ENCODE measurements around the gene UQCRQ. TPM values are rescaled to one million over a fixed set of nuclear protein-coding genes. Genes with fewer than 3 reads are reported as not detected.

The UQCRQ gene
- total RNA-seq, 2 donors from 2014 or later: 330 to 366 TPM

- DNase-seq (ENCODE audit: low spot score) (no peak), ATAC-seq (no peak)
- Mint-ChIP-seq H3K4me1 (ENCODE audit: low read depth in 2 of 2) (peaks cover 0 to 8% of the 10 kb centered on the region in 2 donors), H3K36me3 (peaks cover 34% of the 10 kb centered on the region), H3K9me3 (no peaks in the 10 kb centered on the region), H3K27ac (no peak overlapping the region), H3K27me3 (no peaks in the 10 kb centered on the region), H3K4me3 (no peak overlapping the region)
These were observed 24.4 kb downstream of the UQCRQ start for GRCh38 chr5:132890817-132891216.

GRCh38 chr5:132895719-132896305, 29.4 kb downstream of the UQCRQ start:
- H3K4me3 Mint-ChIP-seq: no peak overlapping the region
- ATAC-seq (no peak), DNase-seq (ENCODE audit: low spot score) (no peak)
- peaks cover 9 to 12% of the 10 kb centered on the region in 2 donors for H3K4me1 Mint-ChIP-seq (ENCODE audit: low read depth in 2 of 2)
- no peaks in the 10 kb centered on the region for H3K27me3 Mint-ChIP-seq
- peak overlapping the region; percentile 15 to 57 for H3K27ac Mint-ChIP-seq
- no peaks in the 10 kb centered on the region for H3K9me3 Mint-ChIP-seq
- H3K36me3 Mint-ChIP-seq: peaks cover 32% of the 10 kb centered on the region

- H3K27ac Mint-ChIP-seq: peak overlapping the region; percentile 15 to 57
- no peaks in the 10 kb centered on the region for H3K9me3 Mint-ChIP-seq
- peak in 1 of 2 donors; percentile 43 for ATAC-seq
These were observed 30.2 kb downstream of the UQCRQ start for GRCh38 chr5:132896685-132897084.

GRCh38 chr5:132898094-132898493, 31.7 kb downstream of the UQCRQ start:
- Mint-ChIP-seq H3K27ac (peak overlapping the region in 1 of 2 donors; percentile 27), H3K27me3 (no peaks in the 10 kb centered on the region), H3K4me3 (no peak overlapping the region), H3K4me1 (ENCODE audit: low read depth in 2 of 2) (peaks cover 7 to 12% of the 10 kb centered on the region in 2 donors), H3K36me3 (peaks cover 20% of the 10 kb centered on the region), H3K9me3 (no peaks in the 10 kb centered on the region)
- DNase-seq (ENCODE audit: low spot score) (no peak), ATAC-seq (peak in 1 of 2 donors; percentile 36)

More at GRCh38 chr5:132896685-132897084, 30.2 kb downstream of the UQCRQ start:
- no peak for DNase-seq (ENCODE audit: low spot score)
- H3K4me3 Mint-ChIP-seq: peak overlapping the region; percentile 24
- H3K27me3 Mint-ChIP-seq: no peaks in the 10 kb centered on the region
- H3K4me1 Mint-ChIP-seq (ENCODE audit: low read depth in 2 of 2): peaks cover 9 to 12% of the 10 kb centered on the region in 2 donors
- H3K36me3 Mint-ChIP-seq: peaks cover 32% of the 10 kb centered on the region

GRCh38 chr5:132901036-132901435, 34.6 kb downstream of the UQCRQ start:
- H3K27me3 Mint-ChIP-seq: no peaks in the 10 kb centered on the region
- peaks cover 17 to 20% of the 10 kb centered on the region in 2 donors for H3K4me1 Mint-ChIP-seq (ENCODE audit: low read depth in 2 of 2)
- no peak overlapping the region for H3K4me3 Mint-ChIP-seq
- H3K9me3 Mint-ChIP-seq: no peaks in the 10 kb centered on the region
- no peak overlapping the region for H3K27ac Mint-ChIP-seq
- no peak for ATAC-seq
- DNase-seq (ENCODE audit: low spot score): no peak
- H3K36me3 Mint-ChIP-seq: peaks cover 17% of the 10 kb centered on the region

- Mint-ChIP-seq H3K9me3 (no peaks in the 10 kb centered on the region), H3K4me1 (ENCODE audit: low read depth in 2 of 2) (peaks cover 17 to 19% of the 10 kb centered on the region in 2 donors), H3K4me3 (no peak overlapping the region), H3K36me3 (peaks cover 10% of the 10 kb centered on the region), H3K27ac (no peak overlapping the region), H3K27me3 (no peaks in the 10 kb centered on the region)
- no peak for ATAC-seq
- DNase-seq (ENCODE audit: low spot score): no peak
These were observed 35.3 kb downstream of the UQCRQ start for GRCh38 chr5:132901730-132902129.

- no peaks in the 10 kb centered on the region for H3K9me3 Mint-ChIP-seq
- peaks cover 11% of the 10 kb centered on the region for H3K36me3 Mint-ChIP-seq
- ATAC-seq (no peak), DNase-seq (ENCODE audit: low spot score) (no peak)
- peaks cover 24 to 25% of the 10 kb centered on the region in 2 donors for H3K4me1 Mint-ChIP-seq (ENCODE audit: low read depth in 2 of 2)
- no peak overlapping the region for H3K27ac Mint-ChIP-seq
- no peaks in the 10 kb centered on the region for H3K27me3 Mint-ChIP-seq
- no peak overlapping the region for H3K4me3 Mint-ChIP-seq
These were observed 39.5 kb downstream of the UQCRQ start for GRCh38 chr5:132905938-132906337.

- peaks cover 24 to 25% of the 10 kb centered on the region in 2 donors for H3K4me1 Mint-ChIP-seq (ENCODE audit: low read depth in 2 of 2)
- no peak overlapping the region for H3K27ac Mint-ChIP-seq
- H3K36me3 Mint-ChIP-seq: peaks cover 17% of the 10 kb centered on the region
- no peak overlapping the region for H3K4me3 Mint-ChIP-seq
- no peaks in the 10 kb centered on the region for H3K9me3 Mint-ChIP-seq
- DNase-seq (ENCODE audit: low spot score) (no peak), ATAC-seq (no peak)
- no peaks in the 10 kb centered on the region for H3K27me3 Mint-ChIP-seq
These were observed 40.7 kb downstream of the UQCRQ start for GRCh38 chr5:132907161-132907560.

GRCh38 chr5:132909702-132910101, 43.3 kb downstream of the UQCRQ start:
- DNase-seq (ENCODE audit: low spot score): no peak
- Mint-ChIP-seq H3K9me3 (no peaks in the 10 kb centered on the region), H3K36me3 (peaks cover 11% of the 10 kb centered on the region), H3K4me1 (ENCODE audit: low read depth in 2 of 2) (peaks cover 25 to 27% of the 10 kb centered on the region in 2 donors), H3K4me3 (no peak overlapping the region), H3K27me3 (no peaks in the 10 kb centered on the region), H3K27ac (no peak overlapping the region)
- no peak for ATAC-seq

GRCh38 chr5:132915681-132916080, 49.2 kb downstream of the UQCRQ start:
- no peaks in the 10 kb centered on the region for H3K9me3 Mint-ChIP-seq
- H3K36me3 Mint-ChIP-seq: peaks cover 10% of the 10 kb centered on the region
- H3K4me1 Mint-ChIP-seq (ENCODE audit: low read depth in 2 of 2): peaks cover 0 to 8% of the 10 kb centered on the region in 2 donors
- H3K27me3 Mint-ChIP-seq: no peaks in the 10 kb centered on the region
- ATAC-seq: no peak
- no peak overlapping the region for H3K27ac Mint-ChIP-seq
- no peak overlapping the region for H3K4me3 Mint-ChIP-seq
- no peak for DNase-seq (ENCODE audit: low spot score)

GRCh38 chr5:132916086-132916485, 49.6 kb downstream of the UQCRQ start:
- Mint-ChIP-seq H3K4me3 (no peak overlapping the region), H3K36me3 (peaks cover 10% of the 10 kb centered on the region), H3K27ac (no peak overlapping the region), H3K9me3 (no peaks in the 10 kb centered on the region), H3K4me1 (ENCODE audit: low read depth in 2 of 2) (peaks cover 0 to 8% of the 10 kb centered on the region in 2 donors), H3K27me3 (no peaks in the 10 kb centered on the region)
- DNase-seq (ENCODE audit: low spot score) (no peak), ATAC-seq (no peak)

Other genes with a start within 250 kb of the UQCRQ start
- gene IL13, start 208.5 kb upstream of the UQCRQ start, total RNA-seq: 10 to 100 TPM in 1 of 2 donors, 1 to 10 TPM in 1; 8.4 to 19.6 TPM
- gene IL4, start 192.7 kb upstream of the UQCRQ start, total RNA-seq: 1 to 10 TPM in 1 of 2 donors, not detected in 1; 2.6 TPM
- gene KIF3A, start 129.1 kb upstream of the UQCRQ start, total RNA-seq: 10 to 100 TPM; 17.4 to 34.5 TPM
- gene CCNI2, start 119.2 kb upstream of the UQCRQ start, total RNA-seq: 1 to 10 TPM; 1.1 to 3.9 TPM
- 10 to 100 TPM; 16.2 to 30.4 TPM for gene SEPTIN8, start 89.4 kb upstream of the UQCRQ start, total RNA-seq
- not detected for gene SOWAHA, start 53.3 kb upstream of the UQCRQ start, total RNA-seq
- gene SHROOM1, start 36.0 kb upstream of the UQCRQ start, total RNA-seq: 1 to 10 TPM; 5.4 to 8.0 TPM
- under 1 TPM; 0.50 to 0.93 TPM for gene GDF9, start 173 bp upstream of the UQCRQ start, total RNA-seq
- gene LEAP2, start 7.0 kb downstream of the UQCRQ start, total RNA-seq: 1 to 10 TPM; 2.7 to 5.6 TPM
- 10 to 100 TPM; 39.7 to 40.4 TPM for gene AFF4, start 97.0 kb downstream of the UQCRQ start, total RNA-seq
- 10 to 100 TPM; 21.6 to 31.4 TPM for gene ZCCHC10, start 159.9 kb downstream of the UQCRQ start, total RNA-seq
- gene HSPA4, start 185.4 kb downstream of the UQCRQ start, total RNA-seq: 100 to 1,000 TPM; 136 to 145 TPM